Activated CD4-positive, alpha-beta T cell treated with anti-CD3 and anti-CD28 coated beads for 36 hours (primary cell): ENCODE data around the gene KERA. TPM values are rescaled to one million over a fixed set of nuclear protein-coding genes. Genes with fewer than 3 reads are reported as not detected.

ENCODE experiments used
- ATAC-seq: fragments of 200-7000 bp; cut with Tn5 transposase; one replicate; pipeline ENCODE4 v1.10.0; 2021; ENCODE audit warnings: mild to moderate bottlenecking, moderate library complexity
- CTCF ChIA-PET: fragments of 350-600 bp; sonication (Branson Sonifier 250); formaldehyde crosslinking; loops from one replicate; lab custom pipeline; 2021; ENCODE audit warnings: antibody characterized with exemption; lab: Charles Lee
- POLR2A ChIA-PET: fragments of 350-600 bp; sonication (Branson Sonifier 250); formaldehyde crosslinking; loops from one replicate; lab custom pipeline; 2021; ENCODE audit warnings: antibody characterized with exemption, inconsistent platforms; lab: Charles Lee
- DNase-seq: peaks from one replicate; pipeline ENCODE4 v3.0.0-alpha.2; 2020
- H3K27ac Mint-ChIP-seq: one replicate; pipeline ENCODE4 v1.8.0; 2021; ENCODE audit warnings: mixed read lengths
- H3K27me3 Mint-ChIP-seq: one replicate; pipeline ENCODE4 v1.8.0; 2021; ENCODE audit warnings: mixed read lengths
- H3K36me3 Mint-ChIP-seq: one replicate; pipeline ENCODE4 v1.8.0; 2021; ENCODE audit warnings: low read depth, mixed read lengths
- H3K4me1 Mint-ChIP-seq: one replicate; pipeline ENCODE4 v1.8.0; 2021; ENCODE audit warnings: mixed read lengths
- H3K4me3 Mint-ChIP-seq: one replicate; pipeline ENCODE4 v1.8.0; 2021; ENCODE audit warnings: mild to moderate bottlenecking, moderate library complexity, mixed read lengths
- H3K9me3 Mint-ChIP-seq: one replicate; pipeline ENCODE4 v1.8.0; 2021; ENCODE audit warnings: low read depth, mixed read lengths
- intact Hi-C, 2 experiments: fragments of 100-400 bp; cut with DNase I in 1 of 2; cut with micrococcal nuclease in 1 of 2; formaldehyde crosslinking; loops; one replicate each; pipeline versions ENCODE4 v1.14.2 to v1.15.1; 2022 to 2024; cut with DNase I, micrococcal nuclease
- total RNA-seq, 2 experiments: library from RNA; stranded (reverse); gene quantifications; one replicate each; pipeline ENCODE4 v1.2.3, GENCODE V29; 2021

KERA gene
- total RNA-seq, 2 experiments from 2014 or later: not detected

DNA sequence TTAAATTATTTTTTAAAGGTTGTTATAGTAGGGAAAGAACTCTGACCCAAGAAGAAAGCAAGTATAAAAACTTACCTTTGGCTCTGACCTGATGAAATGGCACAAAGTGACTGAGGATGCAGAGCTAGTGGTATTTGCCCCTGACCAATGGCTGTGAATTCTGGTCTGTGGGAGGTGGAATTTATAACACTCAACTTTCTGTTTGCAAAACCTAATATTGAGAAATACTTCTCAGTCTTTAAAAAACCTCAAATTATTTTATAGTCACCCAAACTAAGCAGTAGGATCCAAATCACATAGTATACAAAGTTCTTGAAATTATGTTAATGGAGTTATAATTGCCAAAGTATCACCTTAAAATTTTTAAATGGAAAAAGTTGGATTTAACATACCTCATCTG is 53.0 kb downstream of the KERA start, which contains the start of gene EPYC:
Gene EPYC (minus strand): TSS at position 101 of the 400 bp plus-strand sequence. CDS start 2,407 bp downstream, outside the sequence.
- POLR2A ChIA-PET: no interaction called here

DNA sequence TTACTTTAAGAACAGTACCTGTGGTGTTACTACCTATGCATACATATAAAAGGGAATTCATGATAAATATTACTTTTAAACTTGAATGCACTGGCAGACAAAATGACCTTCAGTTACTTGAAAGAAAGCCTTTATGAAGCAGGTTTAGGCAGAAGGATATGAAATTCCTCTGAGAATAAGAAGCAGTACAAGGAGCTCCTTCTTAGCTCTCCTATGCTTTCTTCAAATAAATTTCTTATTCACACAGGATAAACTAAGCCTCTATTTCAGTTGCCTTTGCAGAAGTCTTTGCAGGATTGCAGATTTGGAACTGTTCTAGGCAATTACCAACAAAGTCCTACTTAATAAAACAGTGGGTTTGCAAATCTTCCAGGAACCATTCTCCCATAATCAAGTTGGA is 54.1 kb downstream of the KERA start:
- peaks cover 11% of the 10 kb centered on the region for H3K4me1 Mint-ChIP-seq
- H3K9me3 Mint-ChIP-seq: no peaks in the 10 kb centered on the region
- ChIA-PET POLR2A (no interaction called here), CTCF (interaction anchor here (0.8 to 1.3 kb wide), 2 partner anchors 20 to 105 kb away, joined by 3 to 4 read pairs; no protein-coding TSS in a partner anchor)
- DNase-seq (no peak), ATAC-seq (no peak)
- H3K27ac Mint-ChIP-seq: no peak overlapping the region
- H3K4me3 Mint-ChIP-seq: no peak overlapping the region
- H3K36me3 Mint-ChIP-seq: no peaks in the 10 kb centered on the region
- intact Hi-C loops: no loop called here
- H3K27me3 Mint-ChIP-seq: peaks cover 13% of the 10 kb centered on the region

More for the DNA sequence above, 53.0 kb downstream of the KERA start, which contains the start of gene EPYC:
- no peak within 1 kb of the TSS for H3K27ac Mint-ChIP-seq
- intact Hi-C loops: no loop called here
- H3K9me3 Mint-ChIP-seq: no peaks in the 10 kb centered on the region
- peaks cover 13% of the 10 kb centered on the region for H3K27me3 Mint-ChIP-seq
- ATAC-seq: no peak
- peaks cover 11% of the 10 kb centered on the region for H3K4me1 Mint-ChIP-seq
- CTCF ChIA-PET: interaction anchor here (1.0 kb wide), 1 partner anchor 10 kb away, joined by 3 read pairs; no protein-coding TSS in a partner anchor
- H3K36me3 Mint-ChIP-seq: no peaks in the 10 kb centered on the region
- H3K4me3 Mint-ChIP-seq: no peak within 1 kb of the TSS
- DNase-seq: no peak

DNA sequence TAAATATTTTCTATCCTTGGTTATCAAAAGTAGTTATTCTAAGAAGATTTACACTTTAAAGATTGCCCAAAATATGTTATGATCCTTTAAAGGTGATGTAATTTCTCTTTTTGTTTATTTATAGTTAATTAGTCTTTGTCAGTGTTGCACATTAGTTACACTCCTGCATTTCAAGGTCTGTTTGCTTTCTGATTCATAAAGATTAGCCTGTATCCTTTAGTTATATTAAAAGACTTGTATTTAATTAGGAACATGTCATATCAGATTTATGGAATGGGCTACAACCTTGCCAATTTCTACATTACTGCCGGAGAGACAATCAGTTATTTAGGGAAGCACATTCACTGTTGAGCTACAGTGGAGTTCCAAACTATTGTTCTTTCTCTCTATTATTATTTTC is 56.5 kb downstream of the KERA start:
- no peaks in the 10 kb centered on the region for H3K36me3 Mint-ChIP-seq
- no peak overlapping the region for H3K4me3 Mint-ChIP-seq
- H3K4me1 Mint-ChIP-seq: no peaks in the 10 kb centered on the region
- H3K27me3 Mint-ChIP-seq: peaks cover 5% of the 10 kb centered on the region
- no peak for DNase-seq
- ATAC-seq: no peak
- CTCF ChIA-PET: no interaction called here
- no peaks in the 10 kb centered on the region for H3K9me3 Mint-ChIP-seq
- POLR2A ChIA-PET: no interaction called here
- intact Hi-C loops: no loop called here
- H3K27ac Mint-ChIP-seq: no peak overlapping the region

Other genes with a start within 250 kb of the KERA start
- gene CCER1, start 102.8 kb downstream of the KERA start, total RNA-seq: not detected
- gene EPYC, start 53.1 kb downstream of the KERA start, total RNA-seq: not detected
- gene LUM, start 53.5 kb upstream of the KERA start, total RNA-seq: not detected
- gene DCN, start 124.8 kb upstream of the KERA start, total RNA-seq: not detected